Ovary (tissue), 3 donors: ENCODE data around the gene ACY1.
A peak's percentile ranks its signal among the peaks of the same experiment; 100 is the strongest.

Experiments
- EP300 ChIP-seq: sonication (generic); formaldehyde crosslinking; IDR thresholded peaks from one replicate; pipeline ENCODE4 v1.6.1; 2017; ENCODE audit warnings: antibody characterized with exemption
- POLR2A ChIP-seq: fragments of 450-650 bp; IDR thresholded peaks from one replicate; pipeline ENCODE4 v1.6.1; 2017; ENCODE audit warnings: antibody characterized with exemption, mild to moderate bottlenecking, moderate library complexity
- TF ChIP-seq, protein P1 (sequence below), 3 donors: fragments of 450-650 bp in 2 of 3; fragments of 200-600 bp in 1 of 3; IDR thresholded peaks; one replicate each; pipeline versions ENCODE4 v1.5.1 to v1.8.0; 2016 to 2022; ENCODE audit warnings: antibody characterized with exemption in 3 of 3, mild to moderate bottlenecking in 1 of 3
- donor health status: DM: no; HTN: no; CAD: no.

GRCh38 chr3:51975852-51976549 is 7.3 kb upstream of the ACY1 start:
- TF ChIP-seq, protein P1, sequence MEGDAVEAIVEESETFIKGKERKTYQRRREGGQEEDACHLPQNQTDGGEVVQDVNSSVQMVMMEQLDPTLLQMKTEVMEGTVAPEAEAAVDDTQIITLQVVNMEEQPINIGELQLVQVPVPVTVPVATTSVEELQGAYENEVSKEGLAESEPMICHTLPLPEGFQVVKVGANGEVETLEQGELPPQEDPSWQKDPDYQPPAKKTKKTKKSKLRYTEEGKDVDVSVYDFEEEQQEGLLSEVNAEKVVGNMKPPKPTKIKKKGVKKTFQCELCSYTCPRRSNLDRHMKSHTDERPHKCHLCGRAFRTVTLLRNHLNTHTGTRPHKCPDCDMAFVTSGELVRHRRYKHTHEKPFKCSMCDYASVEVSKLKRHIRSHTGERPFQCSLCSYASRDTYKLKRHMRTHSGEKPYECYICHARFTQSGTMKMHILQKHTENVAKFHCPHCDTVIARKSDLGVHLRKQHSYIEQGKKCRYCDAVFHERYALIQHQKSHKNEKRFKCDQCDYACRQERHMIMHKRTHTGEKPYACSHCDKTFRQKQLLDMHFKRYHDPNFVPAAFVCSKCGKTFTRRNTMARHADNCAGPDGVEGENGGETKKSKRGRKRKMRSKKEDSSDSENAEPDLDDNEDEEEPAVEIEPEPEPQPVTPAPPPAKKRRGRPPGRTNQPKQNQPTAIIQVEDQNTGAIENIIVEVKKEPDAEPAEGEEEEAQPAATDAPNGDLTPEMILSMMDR (IDR thresholded peaks at IDR 0.05): peak in 1 of 3 donors; percentile 18
- no peak for TF ChIP-seq EP300
- no peak for TF ChIP-seq POLR2A
